ENCODE measurements around the gene MARCHF6.
"Not testable (repeated sequence)": the region's sequence is repeated elsewhere in the genome, so short reads cannot be mapped to it uniquely, and the experiment has no call there.

Gene MARCHF6

DNA sequence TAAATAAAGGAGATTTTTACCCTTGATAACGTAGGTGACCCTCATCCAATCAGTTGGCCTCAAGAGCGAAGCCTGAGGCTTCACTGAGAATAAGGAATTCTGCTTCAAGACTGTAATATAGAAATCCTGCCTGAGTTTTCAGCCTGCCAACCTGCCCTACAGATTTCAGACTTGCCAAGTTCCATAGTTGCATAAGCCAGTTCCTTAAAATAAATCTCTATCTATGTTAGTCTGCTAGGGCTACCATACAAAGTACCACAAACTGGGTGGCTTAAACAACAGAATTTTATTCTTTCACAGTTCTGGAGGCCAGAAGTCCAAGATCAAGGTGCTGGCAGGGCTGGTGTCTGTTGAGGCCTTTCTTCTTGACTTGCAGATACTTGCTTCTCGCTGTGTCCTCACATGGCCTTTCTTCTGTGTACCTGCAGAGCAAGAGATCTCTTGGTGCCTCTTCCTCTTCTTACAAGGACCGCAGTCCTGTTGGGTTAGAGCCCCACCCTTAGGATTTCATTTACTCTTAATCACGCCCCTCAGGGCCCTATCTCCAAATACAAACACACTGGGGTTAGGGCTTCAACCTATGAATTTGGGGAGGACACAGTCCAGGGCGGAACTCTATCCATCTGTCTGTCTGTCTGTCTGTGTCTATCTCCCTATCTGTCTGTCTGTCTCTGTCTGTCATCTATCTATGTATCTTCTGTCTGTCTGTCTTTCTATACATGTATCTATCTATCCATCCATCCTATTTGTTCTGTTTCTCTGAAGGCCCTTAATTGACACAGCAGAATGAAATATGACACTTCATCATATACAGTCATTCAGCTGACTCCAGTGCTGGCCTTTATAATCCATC, 28.8 kb upstream of the MARCHF6 start:
- no peak for DNase-seq (ENCODE audit: low spot score)

- no peak for DNase-seq (ENCODE audit: low spot score)
These were observed 25.2 kb upstream of the MARCHF6 start for GRCh38 chr5:10328323-10328722.

DNA sequence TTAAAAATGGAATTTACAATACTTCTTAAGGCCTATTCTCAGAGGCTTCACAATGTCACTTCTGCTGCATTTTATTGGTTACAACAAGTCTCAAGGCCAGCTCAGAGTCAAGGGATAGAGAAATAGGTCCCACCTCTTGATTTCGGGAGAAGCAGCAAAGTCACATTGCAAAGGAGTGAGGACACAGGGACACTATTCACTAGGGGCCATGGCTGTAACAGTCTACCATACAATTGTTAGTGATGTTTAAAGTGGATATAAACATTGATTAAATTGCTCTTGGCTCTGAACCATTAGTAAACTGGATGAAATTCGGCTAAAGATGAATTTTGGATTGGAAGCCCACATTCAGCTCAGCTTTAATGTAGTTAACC, 24.1 kb upstream of the MARCHF6 start:
- no peak for DNase-seq (ENCODE audit: low spot score)

GRCh38 chr5:10329820-10330481, 23.5 kb upstream of the MARCHF6 start:
- DNase-seq (ENCODE audit: low spot score): no peak

GRCh38 chr5:10330511-10331230, 22.8 kb upstream of the MARCHF6 start:
- DNase-seq (ENCODE audit: low spot score): no peak

DNA sequence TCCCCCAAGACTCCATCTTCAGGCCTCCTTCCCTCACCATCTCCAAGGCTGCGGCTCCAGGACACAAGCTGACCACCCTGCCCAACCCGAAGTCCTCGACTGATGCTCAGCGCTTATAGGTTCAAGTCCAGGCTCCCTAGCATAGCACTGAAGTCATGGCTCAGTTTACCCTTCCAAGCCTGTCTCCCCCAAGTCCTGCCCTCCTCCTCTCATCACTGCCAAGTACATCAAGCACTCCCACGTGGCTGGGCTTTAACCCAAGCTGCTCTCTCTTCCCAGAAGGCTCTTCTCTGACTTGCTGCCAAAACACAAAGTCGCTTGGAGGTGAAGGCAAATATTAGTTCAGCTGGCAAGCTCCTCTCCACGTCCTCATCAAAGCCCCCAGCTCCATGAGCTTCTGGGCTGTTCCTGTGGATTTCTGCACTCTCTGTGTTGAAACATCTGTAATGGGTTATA, 22.1 kb upstream of the MARCHF6 start:
- DNase-seq (ENCODE audit: low spot score): no peak

DNA sequence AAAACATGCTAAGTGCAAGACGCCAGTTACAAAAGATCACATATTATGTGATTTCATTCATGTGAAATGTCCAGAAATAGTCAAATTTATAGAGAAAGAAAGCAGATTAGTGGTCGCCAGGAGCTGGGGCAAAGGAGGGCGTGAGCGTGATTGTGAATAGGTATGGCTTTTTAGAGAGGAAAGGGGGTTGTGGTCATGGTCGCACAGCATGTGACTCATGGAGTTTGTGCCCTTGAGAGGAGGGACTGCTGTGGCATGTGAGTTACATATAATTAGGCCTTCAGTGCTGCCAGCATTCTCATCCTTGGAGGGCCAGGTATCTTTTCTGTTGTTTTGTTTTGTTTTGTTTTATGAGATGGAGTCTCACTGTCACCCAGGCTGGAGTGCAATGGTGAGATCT, 21.2 kb upstream of the MARCHF6 start:
- DNase-seq (ENCODE audit: low spot score): no peak

DNA sequence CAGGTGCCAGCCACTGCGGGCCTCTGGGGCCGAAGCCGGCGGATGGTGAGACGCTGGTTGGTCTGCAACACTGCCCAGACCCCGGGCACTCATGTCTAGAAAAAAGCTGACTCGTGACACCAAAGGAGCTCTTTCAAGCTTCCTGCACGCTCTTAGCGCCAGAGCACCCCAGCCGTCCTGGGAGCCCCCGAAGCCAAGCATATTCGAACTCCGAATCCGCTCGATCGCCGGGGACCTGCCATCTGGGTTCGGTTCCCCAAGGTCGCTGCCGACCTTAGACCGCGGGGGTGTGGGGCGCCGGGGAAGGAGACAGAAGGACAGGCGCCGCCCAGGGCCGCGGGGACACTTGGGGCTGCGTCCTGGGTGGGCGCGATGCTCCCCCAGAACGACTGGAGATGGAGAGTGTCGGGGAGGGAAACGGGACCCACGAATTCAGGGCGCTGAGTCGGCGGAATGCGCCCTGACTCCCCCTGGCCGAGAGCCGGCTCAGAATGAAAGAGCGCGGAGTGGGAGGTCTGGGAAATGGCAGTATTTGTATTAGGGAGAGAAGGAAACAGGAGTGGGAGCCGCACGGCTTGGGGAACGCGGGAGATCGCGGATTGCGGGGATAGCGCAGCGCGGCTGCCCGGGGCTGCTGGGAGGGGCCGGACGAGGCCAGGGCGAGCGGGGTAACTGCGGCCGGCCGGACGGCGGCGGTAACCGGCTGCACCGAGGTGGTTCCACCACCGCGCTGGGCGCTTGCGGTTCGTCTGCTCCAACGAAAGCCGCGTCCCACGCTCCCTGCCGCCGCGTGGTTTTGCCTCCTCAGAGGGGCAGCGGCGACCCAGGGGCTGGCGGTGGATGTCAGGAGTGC, 20.1 kb upstream of the MARCHF6 start:
- no peak for DNase-seq (ENCODE audit: low spot score)

GRCh38 chr5:10334831-10335230, 18.7 kb upstream of the MARCHF6 start:
- no peak for DNase-seq (ENCODE audit: low spot score)

GRCh38 chr5:10335711-10336470, 17.6 kb upstream of the MARCHF6 start:
- no peak for DNase-seq (ENCODE audit: low spot score)

DNA sequence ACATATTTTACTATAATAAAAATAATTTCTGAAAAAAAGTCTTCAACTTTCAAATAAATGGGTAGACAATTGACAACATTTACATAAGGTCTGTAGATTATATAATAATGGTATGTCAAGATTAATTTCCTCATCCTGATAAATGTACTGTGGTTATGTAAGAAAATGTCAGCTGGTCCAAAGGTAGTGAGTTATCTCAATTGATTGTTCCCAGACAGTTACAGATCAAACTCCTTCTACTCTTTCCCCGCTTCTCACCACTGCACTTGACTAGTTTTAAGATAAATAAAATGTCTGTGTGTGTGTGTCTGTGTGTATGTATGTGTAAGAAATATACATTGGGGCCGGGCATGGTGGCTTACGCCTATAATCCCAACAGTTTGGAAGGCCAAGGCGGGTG, 16.4 kb upstream of the MARCHF6 start:
- no peak for DNase-seq (ENCODE audit: low spot score)

DNA sequence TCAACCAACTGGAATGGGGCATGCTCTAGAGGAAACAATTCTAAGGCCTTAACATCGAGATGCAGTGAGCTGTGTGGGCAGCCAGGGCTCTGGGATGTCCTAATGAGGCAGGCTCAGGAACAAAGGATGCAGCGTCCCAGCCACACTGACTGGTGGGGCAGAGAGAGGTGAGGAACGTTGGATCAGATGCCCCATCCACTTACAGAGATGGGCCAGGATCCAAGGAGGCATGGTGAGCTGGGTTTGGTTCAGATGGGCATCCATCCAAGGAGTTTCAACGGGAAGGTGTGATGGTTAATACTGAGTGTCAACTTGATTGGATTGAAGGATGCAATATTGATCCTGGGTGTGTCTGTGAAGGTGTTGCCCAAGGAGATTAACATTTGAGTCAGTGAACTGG, 15.5 kb upstream of the MARCHF6 start:
- no peak for DNase-seq (ENCODE audit: low spot score)

DNA sequence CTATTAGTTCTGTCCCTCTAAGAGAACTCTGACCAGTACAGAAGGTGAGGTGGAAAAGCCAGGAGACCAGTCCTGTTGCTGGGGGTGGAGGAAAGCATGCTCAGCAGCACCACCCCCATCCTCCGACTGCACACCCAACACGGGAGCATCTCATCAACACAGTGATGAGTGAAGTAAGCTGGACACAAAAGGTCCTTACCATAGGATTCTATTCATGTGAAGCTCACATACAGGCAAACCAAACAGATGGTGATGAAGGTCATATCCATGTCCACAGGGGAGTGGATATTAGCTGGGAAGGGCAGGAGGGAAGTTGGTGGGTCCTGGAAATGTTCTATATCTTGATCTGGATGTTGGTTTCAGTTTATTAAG, 14.8 kb upstream of the MARCHF6 start:
- DNase-seq (ENCODE audit: low spot score): no peak

DNA sequence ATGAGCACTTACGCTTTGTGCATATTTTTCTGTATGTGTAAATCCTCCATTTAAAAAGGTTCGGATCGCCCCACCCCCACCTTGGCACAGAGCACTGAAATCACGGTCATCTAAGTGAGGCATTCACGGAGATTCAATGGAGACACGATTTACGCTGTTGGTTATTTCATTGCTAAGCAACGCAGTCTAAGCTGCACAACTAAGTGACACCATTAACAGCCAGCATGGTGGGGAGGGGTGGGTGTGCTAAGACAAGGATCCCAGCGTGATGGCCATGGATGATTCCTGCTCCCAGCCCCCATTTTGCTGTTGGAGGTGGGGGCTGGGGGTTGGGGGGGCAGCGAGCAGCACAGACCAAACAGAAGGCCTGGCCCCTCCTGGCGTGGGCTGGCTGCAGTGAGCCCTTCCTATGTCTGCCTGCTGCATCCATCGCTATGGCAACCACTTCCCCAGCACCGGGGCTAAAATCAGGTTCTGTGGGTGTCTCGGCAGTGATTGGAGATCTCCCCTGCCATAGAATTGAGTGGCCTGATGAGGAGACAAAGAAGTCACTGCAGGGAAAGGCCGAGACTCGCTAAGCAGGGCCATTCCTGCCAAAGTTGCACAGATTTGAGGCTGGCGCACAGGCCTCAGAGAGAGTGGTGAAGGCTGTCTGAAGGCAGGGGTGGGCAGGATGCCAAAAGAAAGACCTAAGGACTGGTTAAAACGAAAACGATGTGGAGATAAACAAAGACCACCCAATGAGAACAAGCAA, 14.3 kb upstream of the MARCHF6 start:
- no peak for DNase-seq (ENCODE audit: low spot score)

- no peak for DNase-seq (ENCODE audit: low spot score)
These were observed 13.5 kb upstream of the MARCHF6 start for GRCh38 chr5:10339958-10340357.

- no peak for DNase-seq (ENCODE audit: low spot score)
These were observed 10.0 kb upstream of the MARCHF6 start for GRCh38 chr5:10343486-10343885.

- DNase-seq (ENCODE audit: low spot score): not testable (repeated sequence)
These were observed 8.9 kb upstream of the MARCHF6 start for GRCh38 chr5:10344461-10345106.

GRCh38 chr5:10348258-10348657, 5.2 kb upstream of the MARCHF6 start:
- no peak for DNase-seq (ENCODE audit: low spot score)

DNA sequence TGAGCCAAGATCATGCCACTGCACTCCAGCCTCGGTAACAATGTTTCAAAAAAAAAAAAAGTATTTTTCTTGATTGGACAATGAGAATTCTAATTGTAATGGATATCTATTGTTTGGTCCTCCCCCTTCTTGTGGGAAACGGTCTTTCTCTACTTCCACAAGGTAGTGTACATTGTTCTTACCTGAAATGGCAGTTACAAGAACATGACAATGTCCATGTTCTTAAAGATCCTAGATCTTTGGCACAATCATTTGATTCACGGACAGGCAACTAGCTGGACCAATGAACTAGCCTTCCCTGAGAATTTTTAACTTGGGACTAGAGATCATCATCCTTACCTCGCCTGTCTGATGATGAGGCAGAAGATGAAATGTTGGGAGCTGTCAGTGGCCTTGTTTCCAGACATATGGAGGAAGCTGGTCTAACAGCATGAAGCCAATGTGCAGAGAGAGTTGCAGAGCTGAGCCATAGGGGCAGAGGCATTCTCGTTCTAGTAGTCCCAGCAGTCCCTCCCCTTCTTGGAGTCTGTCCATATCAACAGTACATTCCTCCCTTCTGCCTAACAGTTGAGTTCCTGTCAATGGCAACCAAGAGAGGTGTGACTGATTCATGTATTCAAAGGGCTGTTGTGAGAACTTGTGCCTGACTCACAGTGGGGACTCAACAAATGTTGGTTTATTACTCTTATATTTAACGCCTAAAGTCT, 2.1 kb upstream of the MARCHF6 start:
- no peak for DNase-seq (ENCODE audit: low spot score)

Data from D341Med (cell line).